ENCODE data around the gene ADCY9.

Gene ADCY9

GRCh38 chr16:4123616-4124300 lies 7.5 kb upstream of the ADCY9 start:
- DNase-seq (ENCODE audit: low read depth, low spot score), result no peak

GRCh38 chr16:4120176-4120575 lies 3.9 kb upstream of the ADCY9 start:
- no peak for DNase-seq (ENCODE audit: low read depth, low spot score)

GRCh38 chr16:4117250-4117578 lies 972 bp upstream of the ADCY9 start:
- no peak for DNase-seq (ENCODE audit: low read depth, low spot score)

GRCh38 chr16:4115949-4116318 lies 308 bp downstream of the ADCY9 start:
- DNase-seq (ENCODE audit: low read depth, low spot score), result no peak

GRCh38 chr16:4115209-4115948 lies 863 bp downstream of the ADCY9 start:
- no peak for DNase-seq (ENCODE audit: low read depth, low spot score)

GRCh38 chr16:4114257-4115208 lies 1.7 kb downstream of the ADCY9 start:
- DNase-seq (ENCODE audit: low read depth, low spot score), result no peak

- DNase-seq (ENCODE audit: low read depth, low spot score), result no peak
Observed at GRCh38 chr16:4113358-4114256, 2.6 kb downstream of the ADCY9 start.

GRCh38 chr16:4111748-4112696 lies 4.2 kb downstream of the ADCY9 start:
- no peak for DNase-seq (ENCODE audit: low read depth, low spot score)

GRCh38 chr16:4110680-4111079 lies 5.6 kb downstream of the ADCY9 start:
- no peak for DNase-seq (ENCODE audit: low read depth, low spot score)

- DNase-seq (ENCODE audit: low read depth, low spot score), result no peak
Observed at GRCh38 chr16:4110065-4110464, 6.2 kb downstream of the ADCY9 start.

- DNase-seq (ENCODE audit: low read depth, low spot score), result no peak
Observed at GRCh38 chr16:4109250-4109736, 6.9 kb downstream of the ADCY9 start.

GRCh38 chr16:4106516-4106915 lies 9.7 kb downstream of the ADCY9 start:
- no peak for DNase-seq (ENCODE audit: low read depth, low spot score)

- no peak for DNase-seq (ENCODE audit: low read depth, low spot score)
Observed at GRCh38 chr16:4105848-4106247, 10.4 kb downstream of the ADCY9 start.

GRCh38 chr16:4103745-4104144 lies 12.5 kb downstream of the ADCY9 start:
- DNase-seq (ENCODE audit: low read depth, low spot score), result no peak

GRCh38 chr16:4101421-4102219 lies 14.6 kb downstream of the ADCY9 start:
- DNase-seq (ENCODE audit: low read depth, low spot score), result no peak

GRCh38 chr16:4098501-4098900 lies 17.7 kb downstream of the ADCY9 start:
- no peak for DNase-seq (ENCODE audit: low read depth, low spot score)

- no peak for DNase-seq (ENCODE audit: low read depth, low spot score)
Observed at GRCh38 chr16:4097826-4098240, 18.4 kb downstream of the ADCY9 start.

- DNase-seq (ENCODE audit: low read depth, low spot score), result no peak
Observed at GRCh38 chr16:4096509-4096908, 19.7 kb downstream of the ADCY9 start.

- DNase-seq (ENCODE audit: low read depth, low spot score), result no peak
Observed at GRCh38 chr16:4094127-4094773, 22.0 kb downstream of the ADCY9 start.

Measured in iPS DF 19.7 (cell line).